GM18868 (cell line): ENCODE data around the gene PHF20.
"Not testable (repeated sequence)": the region's sequence is repeated elsewhere in the genome, so short reads cannot be mapped to it uniquely, and the experiment has no call there.

Experiments
- ATAC-seq: cut with Tn5 transposase; IDR thresholded peaks from one replicate; pipeline ENCODE4 v1.9.1; 2021; ENCODE audit warnings: mild to moderate bottlenecking, moderate library complexity; ENCODE audit not compliant: unreplicated experiment

Gene PHF20

DNA sequence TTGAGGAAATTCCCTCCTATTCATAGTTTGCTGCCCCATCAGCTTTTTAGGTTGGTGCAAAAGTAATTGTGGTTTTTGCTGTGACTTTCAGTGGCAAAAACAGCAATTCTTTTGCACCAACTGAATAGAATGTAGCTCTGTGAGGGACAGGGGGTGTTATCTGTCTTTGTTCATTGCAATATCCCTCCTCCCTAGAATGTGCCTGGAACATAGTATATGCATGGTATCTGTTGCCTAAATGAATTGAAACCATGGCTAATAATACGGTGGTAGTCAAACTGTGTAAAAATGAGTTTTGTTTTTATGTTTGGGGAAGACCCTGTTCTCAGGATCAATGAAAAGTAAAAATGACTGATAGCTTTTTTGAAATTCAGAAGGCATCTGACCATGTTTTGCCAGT lies 137.4 kb downstream of the PHF20 start:
- no peak for ATAC-seq

GRCh38 chr20:35909796-35910195 lies 138.0 kb downstream of the PHF20 start:
- ATAC-seq, result no peak

- no peak for ATAC-seq
Observed at GRCh38 chr20:35910254-35910653, 138.4 kb downstream of the PHF20 start.

DNA sequence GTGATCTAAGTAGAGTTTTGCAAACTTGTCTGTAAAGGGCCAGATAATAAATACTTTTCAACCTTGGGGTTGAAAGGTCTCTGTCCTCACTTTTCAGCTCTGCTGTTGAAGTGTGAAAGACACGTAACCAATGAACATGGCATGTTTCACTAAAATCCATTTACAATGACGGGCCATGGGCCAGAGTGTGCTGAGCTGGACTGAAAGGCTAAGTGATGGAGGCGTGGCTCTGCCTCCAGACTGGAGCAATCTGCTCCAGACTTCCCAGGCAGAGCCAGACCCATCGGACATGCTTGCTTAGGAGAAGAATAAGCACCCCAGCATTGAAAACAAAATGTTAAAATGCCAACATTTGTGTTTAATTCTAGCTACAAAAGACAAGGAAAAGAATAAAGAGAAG lies 141.1 kb downstream of the PHF20 start:
- no peak for ATAC-seq

GRCh38 chr20:35917077-35917476 lies 145.3 kb downstream of the PHF20 start:
- no peak for ATAC-seq

GRCh38 chr20:35918021-35918420 lies 146.2 kb downstream of the PHF20 start:
- ATAC-seq, result no peak

DNA sequence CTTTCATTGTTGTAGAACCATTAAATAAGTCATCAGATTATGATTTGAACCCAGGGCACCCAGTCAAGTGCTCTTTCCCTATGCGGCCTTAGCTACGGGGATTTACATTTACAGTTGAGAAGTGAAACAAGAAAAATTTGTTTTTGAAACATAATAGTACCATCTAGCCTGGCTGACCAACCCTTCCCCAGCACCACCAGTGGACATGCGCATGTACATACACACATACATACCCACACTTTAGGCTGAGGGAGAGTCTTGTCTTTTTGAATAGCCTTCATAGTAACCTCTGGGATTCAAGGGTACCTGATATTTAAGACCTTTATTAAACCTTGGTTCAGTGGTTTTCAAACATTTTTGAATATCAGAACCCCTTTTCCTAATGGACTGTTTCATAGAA lies 148.7 kb downstream of the PHF20 start:
- ATAC-seq, result no peak

DNA sequence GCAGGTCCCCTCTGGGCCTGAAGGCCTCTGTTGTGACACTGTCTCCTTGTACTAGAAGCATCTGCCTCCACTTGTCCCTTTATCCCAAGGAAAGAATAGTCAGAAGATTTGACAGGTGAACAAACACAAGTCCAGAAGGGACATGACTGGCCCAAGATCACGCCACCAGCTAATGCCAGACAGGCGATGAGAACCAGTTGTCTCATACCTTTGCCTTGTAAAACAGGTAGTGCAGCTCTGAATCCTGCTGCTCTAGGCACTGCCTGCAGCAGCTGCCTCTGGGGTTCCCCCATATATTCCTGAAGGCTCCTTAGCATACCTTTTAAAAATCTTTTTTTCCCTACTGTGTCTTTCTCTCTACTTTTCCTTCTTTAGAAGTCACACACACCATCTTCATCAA lies 157.5 kb downstream of the PHF20 start:
- ATAC-seq, result no peak

DNA sequence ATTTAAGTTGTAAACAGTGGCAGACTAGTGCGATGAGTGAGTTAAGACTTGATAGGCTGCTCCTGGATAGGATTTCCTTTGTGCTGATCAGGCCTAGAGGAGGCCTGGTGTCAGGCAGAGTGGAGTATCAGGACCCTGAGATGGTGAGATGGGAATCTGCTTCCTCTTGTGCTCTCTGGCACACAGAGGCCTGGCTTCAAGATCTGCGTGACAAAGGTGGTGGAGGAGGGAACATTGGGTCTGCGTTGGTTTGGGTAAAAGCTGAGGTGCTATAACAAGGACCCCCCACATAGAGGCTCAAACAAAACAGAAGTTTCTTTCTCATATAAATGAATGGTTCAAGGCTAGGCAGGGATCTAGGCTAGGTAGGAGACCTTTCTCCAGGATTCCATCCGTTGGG lies 162.2 kb downstream of the PHF20 start:
- ATAC-seq, result no peak

DNA sequence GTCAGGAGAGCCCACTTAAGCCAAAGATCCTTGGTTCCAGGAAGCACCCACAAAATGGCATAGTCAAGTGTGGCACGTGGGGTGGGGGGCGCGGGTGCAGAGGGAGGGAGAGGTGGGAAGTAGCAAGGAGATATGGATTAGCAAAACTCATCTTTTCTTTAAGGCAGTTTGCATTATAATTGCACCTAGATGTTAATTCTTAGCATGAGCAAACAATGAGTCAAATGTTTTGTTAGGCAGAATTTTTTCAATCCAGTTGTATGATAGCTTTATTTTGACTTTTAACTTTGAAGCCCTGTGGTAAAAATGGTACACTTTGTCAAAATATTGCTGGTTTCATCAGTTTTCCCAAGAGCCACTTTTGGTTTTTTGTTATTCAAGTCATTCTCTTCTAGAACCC lies 167.4 kb downstream of the PHF20 start:
- no peak for ATAC-seq

DNA sequence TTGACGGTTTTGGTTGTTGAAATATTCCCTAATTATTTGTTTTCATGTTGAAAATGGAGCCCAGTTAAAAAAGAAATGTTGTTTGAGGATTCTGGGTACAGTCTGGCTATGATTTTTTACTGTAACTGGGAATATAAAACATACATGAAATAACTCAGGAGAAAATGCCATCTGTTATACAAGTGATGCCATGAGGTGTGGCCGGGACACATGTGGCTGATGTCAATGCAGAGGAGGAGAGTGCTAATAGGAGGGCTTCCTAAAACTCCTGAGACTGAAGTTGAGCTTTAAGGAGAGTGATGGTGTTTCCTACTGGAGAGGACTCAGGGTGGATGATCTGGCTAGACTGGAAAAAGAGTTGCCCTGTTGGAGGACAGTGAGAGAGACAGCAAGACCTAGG lies 169.8 kb downstream of the PHF20 start:
- no peak for ATAC-seq

GRCh38 chr20:35942243-35942642 lies 170.4 kb downstream of the PHF20 start:
- ATAC-seq, result no peak

GRCh38 chr20:35947489-35947888 lies 175.7 kb downstream of the PHF20 start:
- no peak for ATAC-seq

- no peak for ATAC-seq
Observed at GRCh38 chr20:35947907-35948306, 176.1 kb downstream of the PHF20 start.

- no peak for ATAC-seq
Observed at GRCh38 chr20:35950093-35950492, 178.3 kb downstream of the PHF20 start.

- ATAC-seq, result not testable (repeated sequence)
Observed at GRCh38 chr20:35952080-35952479, 180.3 kb downstream of the PHF20 start.

DNA sequence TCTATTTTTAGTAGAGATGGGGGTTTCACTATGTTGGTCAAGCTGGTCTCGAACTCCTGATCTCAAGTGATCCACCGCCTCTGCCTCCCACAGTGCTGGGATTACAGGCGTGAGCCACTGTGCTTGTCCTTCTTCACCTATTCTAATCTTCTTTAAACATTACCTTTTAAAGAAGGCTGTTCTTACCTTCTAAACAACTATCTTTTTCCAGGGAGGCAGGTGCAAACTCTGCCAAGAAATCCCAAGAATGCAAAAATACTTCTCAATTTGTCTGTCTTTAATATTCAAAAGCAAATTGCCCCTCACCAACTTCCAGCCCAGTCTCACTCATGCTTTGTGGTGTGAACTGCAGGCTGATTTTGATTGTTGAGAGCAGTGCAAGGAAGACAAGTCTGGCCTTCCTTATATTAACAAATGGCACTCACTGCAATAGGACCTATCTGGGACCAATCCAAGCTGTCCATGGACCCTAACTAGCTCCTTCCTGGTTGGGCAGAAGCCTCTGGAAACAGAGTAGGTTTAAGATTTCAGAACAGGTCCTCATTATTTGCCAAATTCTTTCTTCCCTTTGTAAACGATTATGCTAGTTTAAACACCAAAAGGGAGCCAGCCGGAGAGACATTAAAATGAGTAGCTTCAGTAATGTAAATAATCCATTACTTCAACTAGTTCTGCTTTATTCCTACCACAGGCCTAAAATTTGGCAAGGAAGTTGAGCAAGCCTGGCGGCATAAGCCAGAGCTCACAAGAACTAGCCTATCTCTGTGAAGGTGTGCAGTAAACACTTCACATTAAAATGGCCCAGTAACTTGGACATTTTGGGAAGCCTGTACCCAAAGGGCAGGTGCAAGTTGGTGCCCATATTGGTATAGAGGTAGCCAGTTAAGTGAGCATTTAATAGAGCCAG lies 180.9 kb downstream of the PHF20 start:
- ATAC-seq, result no peak

DNA sequence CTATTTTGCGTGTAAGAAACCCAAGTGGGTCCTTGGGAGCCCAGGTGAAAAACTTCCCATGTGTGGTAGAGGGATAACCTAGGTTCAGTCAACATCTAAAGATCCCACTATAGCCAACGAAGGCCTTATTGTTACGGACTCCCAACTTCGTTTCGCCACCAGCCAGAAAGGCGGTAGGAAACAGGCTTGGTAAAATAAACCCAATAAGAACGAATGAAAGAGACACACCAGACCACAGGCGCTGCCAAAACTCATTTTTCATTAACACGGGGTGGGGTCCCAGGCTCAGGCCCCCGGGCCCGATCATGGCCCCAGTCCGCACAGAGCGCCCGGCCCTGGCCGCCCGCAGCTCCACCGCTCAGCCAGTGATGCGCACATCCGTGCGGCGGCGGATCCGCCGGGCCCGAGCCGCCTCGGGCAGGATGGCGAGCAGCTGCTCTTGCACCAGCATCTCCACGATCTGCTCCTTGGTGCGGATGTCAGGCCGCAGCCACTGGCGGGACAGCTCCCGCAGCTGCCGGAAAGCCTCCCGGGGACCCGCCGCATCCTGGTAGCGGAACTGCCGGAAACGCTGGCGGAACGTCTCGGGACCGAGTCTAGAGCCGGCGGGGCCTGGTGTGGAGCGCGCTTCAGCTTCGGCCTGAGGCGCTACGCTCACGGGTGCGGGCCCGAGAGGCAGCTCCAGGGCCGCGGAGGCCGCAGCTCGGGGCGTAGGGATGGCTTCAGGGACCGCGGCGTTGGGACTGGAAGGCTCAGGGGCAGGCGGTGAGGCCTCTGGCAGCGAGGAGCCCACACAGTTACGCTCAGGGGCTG lies 181.8 kb downstream of the PHF20 start:
- peak; percentile 11 for ATAC-seq

GRCh38 chr20:35954200-35954906 lies 182.5 kb downstream of the PHF20 start, which contains the start of gene SCAND1:
Gene SCAND1, minus strand, starts transcription at chr20:35954502. Its CDS starts 218 bp downstream, at chr20:35954284.
- peak; percentile 84 for ATAC-seq

- no peak for ATAC-seq
Observed at GRCh38 chr20:35954907-35955251, 183.1 kb downstream of the PHF20 start.

GRCh38 chr20:35956616-35957015 lies 184.8 kb downstream of the PHF20 start:
- no peak for ATAC-seq
